Retinal pigment epithelial cell (primary cell): Measurements from ENCODE around the gene TTC28.

Experiments
- DNase-seq: peaks from one replicate; pipeline ENCODE4 v3.0.0-alpha.2; 2010; ENCODE audit warnings: low read depth
- H3K4me3 ChIP-seq: 2 replicates; pipeline ENCODE4 v1.5.1; 2011; ENCODE audit warnings: mild to moderate bottlenecking, low read length, control low read depth, moderate library complexity
- CTCF ChIP-seq: conservative IDR thresholded peaks from 2 replicates; pipeline ENCODE4 v1.5.1; 2011; ENCODE audit warnings: low read depth, low read length, control low read depth, inconsistent platforms

TTC28 gene

GRCh38 chr22:28450109-28450508 lies 229.5 kb downstream of the TTC28 start:
- no peak overlapping the region for H3K4me3 ChIP-seq
- TF ChIP-seq CTCF: no peak
- DNase-seq: no peak

DNA sequence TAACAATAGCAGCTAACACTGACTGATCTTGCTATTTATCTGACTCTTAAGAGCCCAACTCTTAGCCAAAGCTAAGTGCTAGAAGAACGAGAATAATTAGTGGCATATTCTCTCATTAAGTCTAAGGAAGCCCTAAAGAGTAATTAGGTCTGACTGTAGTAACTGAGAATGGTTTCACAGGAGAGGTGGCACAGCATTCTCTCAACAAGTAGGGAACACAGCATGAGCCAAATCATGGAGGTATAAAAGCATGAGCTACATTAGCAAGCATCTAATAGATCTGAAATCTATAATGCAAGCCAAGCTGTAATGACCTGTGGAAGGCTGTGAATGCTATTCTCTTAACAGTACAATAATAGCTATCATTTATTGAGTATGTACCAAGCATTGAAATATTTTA lies 230.6 kb downstream of the TTC28 start:
- DNase-seq: no peak
- H3K4me3 ChIP-seq: no peak overlapping the region
- TF ChIP-seq CTCF: no peak

GRCh38 chr22:28448625-28449024 lies 231.0 kb downstream of the TTC28 start:
- DNase-seq: no peak
- no peak overlapping the region for H3K4me3 ChIP-seq
- no peak for TF ChIP-seq CTCF

DNA sequence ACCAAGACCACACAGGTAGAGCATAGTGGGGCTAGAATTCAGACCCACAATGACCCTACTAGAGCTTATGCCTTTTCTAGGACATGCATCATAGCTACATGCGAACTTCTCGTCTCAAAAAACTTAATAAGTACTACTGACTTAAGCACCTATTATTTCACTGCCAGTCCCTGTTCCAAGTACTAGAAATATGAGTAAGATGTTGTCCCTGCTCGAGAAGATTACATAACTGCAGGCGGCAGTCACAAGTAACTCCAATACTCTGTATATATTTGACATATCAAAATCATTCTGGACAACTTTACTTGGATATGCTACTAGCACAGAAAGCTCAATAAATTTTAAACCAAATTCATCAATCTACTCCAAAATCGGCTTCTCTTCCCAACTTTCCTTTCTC lies 235.0 kb downstream of the TTC28 start:
- DNase-seq: no peak
- no peak overlapping the region for H3K4me3 ChIP-seq
- TF ChIP-seq CTCF: no peak

DNA sequence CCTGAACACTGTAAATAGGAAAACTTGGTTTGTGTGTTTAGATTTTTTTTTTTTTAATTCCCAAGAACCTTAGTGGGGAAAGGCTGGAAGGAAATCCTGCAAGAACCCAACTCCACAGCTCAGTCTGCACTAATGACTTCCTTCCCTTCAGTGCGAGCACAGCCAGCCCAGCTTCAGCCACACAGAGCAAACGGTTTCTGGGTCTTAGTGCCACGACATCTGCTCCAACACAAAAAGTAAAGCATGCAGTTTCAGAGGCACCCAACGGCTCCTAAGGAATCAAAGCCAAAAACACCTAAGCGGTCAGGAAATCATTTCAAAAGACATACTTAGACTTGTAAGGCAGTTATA lies 236.1 kb downstream of the TTC28 start:
- DNase-seq: no peak
- H3K4me3 ChIP-seq: peak overlapping the region; percentile 60

GRCh38 chr22:28442711-28443525 lies 236.7 kb downstream of the TTC28 start:
- DNase-seq: no peak
- no peak for TF ChIP-seq CTCF
- H3K4me3 ChIP-seq: peak overlapping the region; percentile 60

More for the DNA sequence above, 236.1 kb downstream of the TTC28 start:
- TF ChIP-seq CTCF: no peak

DNA sequence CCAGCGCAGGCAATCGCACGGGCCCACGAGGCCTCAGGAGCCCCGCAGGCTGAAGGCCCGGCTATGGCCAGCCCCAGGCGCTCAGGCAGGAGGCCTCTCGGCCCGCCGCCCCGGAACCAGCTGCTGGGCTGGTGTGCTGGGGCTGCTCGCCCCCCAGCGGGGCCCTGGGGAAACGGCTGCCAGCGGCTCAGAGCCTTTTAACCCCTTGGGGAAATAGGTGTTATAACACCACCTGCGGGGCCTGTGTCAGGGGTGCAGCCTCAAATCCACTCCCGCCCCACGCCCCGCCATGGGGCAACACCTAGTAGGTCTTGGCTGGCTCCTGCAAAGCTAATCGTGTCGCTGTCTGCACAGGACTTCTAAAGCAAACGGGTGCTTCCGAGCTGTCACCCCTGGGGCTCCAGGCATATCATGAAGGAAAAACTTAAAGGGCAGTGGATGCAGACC lies 237.4 kb downstream of the TTC28 start:
- peak; percentile 80 for TF ChIP-seq CTCF
- DNase-seq: no peak
- H3K4me3 ChIP-seq: peak overlapping the region; percentile 60
